HCT116 (cell line): ENCODE data around the gene FCN3. TPM values are rescaled to one million over a fixed set of nuclear protein-coding genes. Genes with fewer than 3 reads are reported as not detected.

ENCODE experiments used
- ATAC-seq: fragments of 200-7000 bp; cut with Tn5 transposase; 2 replicates; pipeline ENCODE4 v1.9.1; 2020; ENCODE audit warnings: mild to moderate bottlenecking, moderate library complexity
- BruUV-seq: library from RNA; stranded (reverse); fragments of 400-500 nt; replicated peaks from 2 replicates; lab custom pipeline; 2021; lab: Mats Ljungman, UMichigan
- CTCF ChIA-PET: fragments of 300-600 bp; sonication (Branson Sonifier 250); formaldehyde crosslinking; loops from one replicate; lab custom pipeline; 2021; ENCODE audit warnings: antibody characterized with exemption; lab: Charles Lee
- POLR2A ChIA-PET: fragments of 300-600, 350-600 bp; sonication (Branson Sonifier 250); formaldehyde crosslinking; loops from one replicate; lab custom pipeline; 2021; ENCODE audit warnings: antibody characterized with exemption; lab: Charles Lee
- RAD21 ChIA-PET, 2 experiments: fragments of 300-600 bp; sonication (Branson Sonifier 250); formaldehyde crosslinking; loops; one replicate each; lab custom pipeline; 2023; ENCODE audit warnings: low total read pairs in 2 of 2; ENCODE audit not compliant: uncharacterized antibody in 2 of 2, unreplicated experiment in 2 of 2, low non-redundant PET in 1 of 2; lab: Charles Lee
- DNase-seq: peaks from one replicate; pipeline ENCODE4 v3.0.0-alpha.2; 2010; ENCODE audit warnings: low read depth, low spot score
- H2AFZ ChIP-seq: fragments of 200-600 bp; shearing (Covaris generic), sonication (generic); 2 replicates; pipeline ENCODE4 v1.6.1; 2017; ENCODE audit warnings: low read depth, mixed run types, mixed read lengths, antibody characterized with exemption, low read length; ENCODE audit not compliant: poor library complexity, severe bottlenecking
- H3K27ac ChIP-seq: 2 replicates; pipeline ENCODE4 v1.5.1; 2012; ENCODE audit warnings: low read depth, low read length
- H3K27me3 ChIP-seq: fragments of 200-600 bp; sonication (generic); 2 replicates; pipeline ENCODE4 v1.6.1; 2016; ENCODE audit warnings: mixed run types, low read length, mixed read lengths; ENCODE audit not compliant: insufficient read depth
- H3K36me3 ChIP-seq, 2 experiments: fragments of 200-500 bp in 1 of 2; fragments of 200-600 bp in 1 of 2; sonication (Bioruptor generic) in 1 of 2; sonication (generic) in 1 of 2; 2 replicates each; pipeline versions ENCODE4 v1.5.1 to v1.6.1; 2014 to 2016; ENCODE audit warnings: low read length in 2 of 2, inconsistent platforms in 1 of 2, mixed read lengths in 1 of 2, mixed run types in 1 of 2; ENCODE audit not compliant: insufficient read depth in 2 of 2, control insufficient read depth in 1 of 2
- H3K4me1 ChIP-seq, 2 experiments: fragments of 200-600 bp in 1 of 2; sonication (generic) in 1 of 2; 2 replicates each; pipeline versions ENCODE4 v1.5.1 to v1.6.1; 2012 to 2017; ENCODE audit warnings: low read length in 2 of 2, inconsistent platforms in 1 of 2, mild to moderate bottlenecking in 1 of 2, mixed read lengths in 1 of 2, mixed run types in 1 of 2, moderate library complexity in 1 of 2; ENCODE audit not compliant: insufficient read depth in 2 of 2, control insufficient read depth in 1 of 2
- H3K4me2 ChIP-seq: fragments of 200-600 bp; sonication (generic); 2 replicates; pipeline ENCODE4 v1.6.1; 2017; ENCODE audit warnings: mixed run types, low read length, mixed read lengths
- H3K4me3 ChIP-seq, 2 experiments: fragments of 200-600 bp in 1 of 2; sonication (generic) in 1 of 2; replicated peaks in 1 of 2; 2 replicates each; pipeline ENCODE4 v1.5.1; 2011 to 2016; ENCODE audit warnings: low read length in 2 of 2, control low read depth in 1 of 2, low read depth in 1 of 2, mild to moderate bottlenecking in 1 of 2, mixed read lengths in 1 of 2, mixed run types in 1 of 2
- H3K79me2 ChIP-seq: fragments of 200-600 bp; sonication (generic); 2 replicates; pipeline ENCODE4 v1.6.1; 2017; ENCODE audit warnings: mild to moderate bottlenecking, mixed run types, low read length, moderate library complexity, mixed read lengths; ENCODE audit not compliant: insufficient read depth
- H3K9ac ChIP-seq: fragments of 200-600 bp; sonication (generic); 2 replicates; pipeline ENCODE4 v1.6.1; 2016; ENCODE audit warnings: low read length, mixed read lengths
- H3K9me2 ChIP-seq: fragments of 200-600 bp; sonication (generic), shearing (Covaris generic); 2 replicates; pipeline ENCODE4 v1.6.1; 2017; ENCODE audit warnings: mixed run types, mild to moderate bottlenecking, moderate library complexity; ENCODE audit not compliant: insufficient read depth
- H3K9me3 ChIP-seq, 2 experiments: fragments of 200-500 bp in 1 of 2; fragments of 200-600 bp in 1 of 2; sonication (Bioruptor generic) in 1 of 2; sonication (generic) in 1 of 2; 2 replicates each; pipeline ENCODE4 v1.6.1; 2014 to 2017; ENCODE audit warnings: low read length in 2 of 2, mixed read lengths in 2 of 2, inconsistent platforms in 1 of 2, low read depth in 1 of 2, mild to moderate bottlenecking in 1 of 2, mixed run types in 1 of 2, moderate library complexity in 1 of 2; ENCODE audit not compliant: control insufficient read depth in 1 of 2, insufficient read depth in 1 of 2
- H4K20me1 ChIP-seq: fragments of 200-600 bp; sonication (generic), shearing (Covaris generic); 2 replicates; pipeline ENCODE4 v1.6.1; 2017; ENCODE audit warnings: mixed run types, mild to moderate bottlenecking, moderate library complexity; ENCODE audit not compliant: insufficient read depth
- CBX3 ChIP-seq: IDR thresholded peaks from 2 replicates; pipeline ENCODE4 v1.6.1; 2012; ENCODE audit warnings: low read depth
- CEBPB ChIP-seq: IDR thresholded peaks from 2 replicates; pipeline ENCODE4 v1.6.1; 2012; ENCODE audit warnings: low read depth
- EGR1 ChIP-seq: IDR thresholded peaks from 2 replicates; pipeline ENCODE4 v1.6.1; 2012; ENCODE audit warnings: low read depth
- ELF1 ChIP-seq: IDR thresholded peaks from 2 replicates; pipeline ENCODE4 v1.6.1; 2012; ENCODE audit warnings: low read depth, borderline replicate concordance
- EZH2 ChIP-seq: fragments of 200-600 bp; sonication (generic); IDR thresholded peaks from 2 replicates; pipeline ENCODE4 v1.6.1; 2017; ENCODE audit warnings: antibody characterized with exemption, mixed run types
- EZH2phosphoT487 ChIP-seq: fragments of 200-600 bp; IDR thresholded peaks from 2 replicates; pipeline ENCODE4 v1.6.1; 2018; ENCODE audit warnings: antibody characterized with exemption, borderline replicate concordance
- JUND ChIP-seq: IDR thresholded peaks from 2 replicates; pipeline ENCODE4 v1.6.1; 2012
- SIN3A ChIP-seq: IDR thresholded peaks from 2 replicates; pipeline ENCODE4 v1.6.1; 2012; ENCODE audit warnings: low read depth
- SP1 ChIP-seq: IDR thresholded peaks from 2 replicates; pipeline ENCODE4 v1.6.1; 2012; ENCODE audit warnings: low read depth
- SRF ChIP-seq: IDR thresholded peaks from 2 replicates; pipeline ENCODE4 v1.6.1; 2012; ENCODE audit warnings: low read depth
- YY1 ChIP-seq: IDR thresholded peaks from 2 replicates; pipeline ENCODE4 v1.6.1; 2011; ENCODE audit warnings: low read length, low read depth, moderate library complexity, mild to moderate bottlenecking; ENCODE audit not compliant: insufficient replicate concordance; ENCODE audit errors: extremely low read depth
- ZFX ChIP-seq: fragments of 450-650 bp; IDR thresholded peaks from 2 replicates; pipeline ENCODE4 v1.6.1; 2017
- intact Hi-C: fragments of 100-400 bp; cut with micrococcal nuclease; formaldehyde crosslinking; loops from 2 replicates; pipeline ENCODE4 v1.10.0; 2022
- total RNA-seq: library from RNA; stranded (reverse); gene quantifications from one replicate; pipeline ENCODE4 v1.2.1, GENCODE V29; 2021; ENCODE audit not compliant: unreplicated experiment
- TF ChIP-seq, protein P1 (sequence below): IDR thresholded peaks from 2 replicates; pipeline ENCODE4 v1.6.1; 2012
- TF ChIP-seq, protein P2 (sequence below), 3 experiments: fragments of 200-600 bp in 1 of 3; sonication (generic) in 1 of 3; IDR thresholded peaks in 2 of 3; conservative IDR thresholded peaks in 1 of 3; 2 replicates each; pipeline ENCODE4 v1.5.1; 2012 to 2017; ENCODE audit warnings: low read depth in 2 of 3, low read length in 2 of 3, antibody characterized with exemption in 1 of 3, borderline replicate concordance in 1 of 3, control low read depth in 1 of 3, mild to moderate bottlenecking in 1 of 3, mixed read lengths in 1 of 3, mixed run types in 1 of 3, moderate library complexity in 1 of 3; ENCODE audit not compliant: insufficient read depth in 1 of 3
- TF ChIP-seq, protein P3 (sequence below): IDR thresholded peaks from 2 replicates; pipeline ENCODE4 v1.6.1; 2012

The FCN3 gene
- total RNA-seq, 1 experiment from 2014 or later = 1.2 TPM

DNA sequence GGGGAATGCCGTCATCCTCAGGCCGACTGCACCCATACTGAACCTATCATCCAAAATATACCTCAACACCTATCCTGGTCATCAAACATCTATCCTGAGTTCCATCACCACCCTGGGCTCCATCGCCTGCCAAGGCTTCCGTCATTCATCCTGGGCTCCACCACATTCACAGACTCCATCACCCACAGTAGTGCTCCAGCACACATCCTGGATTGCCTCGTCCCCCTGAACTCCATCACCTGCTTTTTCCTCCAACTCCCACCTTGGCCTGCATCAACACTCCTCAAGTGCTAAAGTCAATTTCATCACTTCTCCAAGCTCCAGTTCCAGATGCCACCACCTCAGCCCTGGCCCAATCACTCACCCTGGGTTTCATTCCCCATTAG lies 15.7 kb downstream of the FCN3 start:
- intact Hi-C loops = no loop called here
- Histone ChIP-seq H3K4me1 (peaks cover 7 to 11% of the 10 kb centered on the region in 2 experiments; a peak in 3 of 4 replicates), H3K27ac (no peak overlapping the region), H3K9me3 (no peaks in the 10 kb centered on the region), H3K9ac (no peak overlapping the region), H3K79me2 (no peaks in the 10 kb centered on the region), H3K27me3 (no peaks in the 10 kb centered on the region), H3K4me3 (no peak overlapping the region), H3K36me3 (peaks cover 0 to 7% of the 10 kb centered on the region in 2 experiments; a peak in 1 of 4 replicates), H2AFZ (no peak overlapping the region), H3K4me2 (no peak overlapping the region), H3K9me2 (no peaks in the 10 kb centered on the region), H4K20me1 (no peaks in the 10 kb centered on the region)
- ChIA-PET RAD21 (interaction anchor here in 1 of 2 experiments (1.1 kb wide), 1 partner anchor 17 kb away, joined by 5 read pairs; the partner anchor contains the start of gene SYTL1), POLR2A (no interaction called here), CTCF (interaction anchor here (0.6 to 2.5 kb wide), 3 partner anchors 7 to 299 kb away, joined by 3 to 25 read pairs (median 7); partner anchors contain the start of gene MAP3K6)
- DNase-seq = no peak
- TF ChIP-seq SRF (no peak), CEBPB (no peak), SIN3A (no peak), JUND (no peak), ELF1 (no peak), EZH2phosphoT487 (no peak), EZH2 (no peak), CBX3 (no peak), EGR1 (no peak), YY1 (no peak), ZFX (no peak), SP1 (no peak)
- TF ChIP-seq, protein P1, sequence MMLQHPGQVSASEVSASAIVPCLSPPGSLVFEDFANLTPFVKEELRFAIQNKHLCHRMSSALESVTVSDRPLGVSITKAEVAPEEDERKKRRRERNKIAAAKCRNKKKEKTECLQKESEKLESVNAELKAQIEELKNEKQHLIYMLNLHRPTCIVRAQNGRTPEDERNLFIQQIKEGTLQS = no peak
- TF ChIP-seq, protein P2, sequence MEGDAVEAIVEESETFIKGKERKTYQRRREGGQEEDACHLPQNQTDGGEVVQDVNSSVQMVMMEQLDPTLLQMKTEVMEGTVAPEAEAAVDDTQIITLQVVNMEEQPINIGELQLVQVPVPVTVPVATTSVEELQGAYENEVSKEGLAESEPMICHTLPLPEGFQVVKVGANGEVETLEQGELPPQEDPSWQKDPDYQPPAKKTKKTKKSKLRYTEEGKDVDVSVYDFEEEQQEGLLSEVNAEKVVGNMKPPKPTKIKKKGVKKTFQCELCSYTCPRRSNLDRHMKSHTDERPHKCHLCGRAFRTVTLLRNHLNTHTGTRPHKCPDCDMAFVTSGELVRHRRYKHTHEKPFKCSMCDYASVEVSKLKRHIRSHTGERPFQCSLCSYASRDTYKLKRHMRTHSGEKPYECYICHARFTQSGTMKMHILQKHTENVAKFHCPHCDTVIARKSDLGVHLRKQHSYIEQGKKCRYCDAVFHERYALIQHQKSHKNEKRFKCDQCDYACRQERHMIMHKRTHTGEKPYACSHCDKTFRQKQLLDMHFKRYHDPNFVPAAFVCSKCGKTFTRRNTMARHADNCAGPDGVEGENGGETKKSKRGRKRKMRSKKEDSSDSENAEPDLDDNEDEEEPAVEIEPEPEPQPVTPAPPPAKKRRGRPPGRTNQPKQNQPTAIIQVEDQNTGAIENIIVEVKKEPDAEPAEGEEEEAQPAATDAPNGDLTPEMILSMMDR (IDR thresholded peaks at IDR 0.05 in 2 of 3, conservative IDR thresholded peaks at IDR 0.05 in 1 of 3; ENCODE audit: borderline replicate concordance in 1 of 3, insufficient read depth in 1 of 3, low read depth in 2 of 3, low read length in 2 of 3) = no peak
- TF ChIP-seq, protein P3, sequence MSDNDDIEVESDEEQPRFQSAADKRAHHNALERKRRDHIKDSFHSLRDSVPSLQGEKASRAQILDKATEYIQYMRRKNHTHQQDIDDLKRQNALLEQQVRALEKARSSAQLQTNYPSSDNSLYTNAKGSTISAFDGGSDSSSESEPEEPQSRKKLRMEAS = no peak
- no TSS peak for BruUV-seq
- no peak for ATAC-seq
